Fibroblast of the aortic adventitia (primary cell): ENCODE measurements around the gene NECAB3. TPM values are rescaled to one million over a fixed set of nuclear protein-coding genes. Genes with fewer than 3 reads are reported as not detected.

ENCODE experiments used
- DNase-seq: peaks from one replicate; pipeline ENCODE4 v3.0.0-alpha.2; 2010; ENCODE audit warnings: low read depth
- H3K4me3 ChIP-seq: 2 replicates; pipeline ENCODE4 v1.5.1; 2011; ENCODE audit warnings: low read depth, mild to moderate bottlenecking, control low read depth, low read length, moderate library complexity
- CTCF ChIP-seq: IDR thresholded peaks from 2 replicates; pipeline ENCODE4 v1.5.1; 2011; ENCODE audit warnings: mild to moderate bottlenecking, low read length, control low read depth, inconsistent platforms; ENCODE audit not compliant: insufficient read depth
- total RNA-seq: library from RNA; depleted of rRNA; stranded (reverse); fragments of >200 nt; gene quantifications from 2 replicates; pipeline ENCODE4 v1.2.3, GENCODE V29; 2012; ENCODE audit warnings: low replicate concordance

Gene NECAB3
- total RNA-seq, 1 donor: 17.6 TPM

GRCh38 chr20:33713865-33714367 is 39.7 kb upstream of the NECAB3 start:
- no peak overlapping the region for H3K4me3 ChIP-seq
- no peak for DNase-seq
- TF ChIP-seq CTCF: no peak

- DNase-seq: no peak
- H3K4me3 ChIP-seq: no peak overlapping the region
- no peak for TF ChIP-seq CTCF
These were observed 37.2 kb upstream of the NECAB3 start for GRCh38 chr20:33711446-33711738.

GRCh38 chr20:33710681-33711445 is 36.6 kb upstream of the NECAB3 start:
- no peak overlapping the region for H3K4me3 ChIP-seq
- no peak for TF ChIP-seq CTCF
- DNase-seq: no peak

GRCh38 chr20:33709905-33710541 is 35.8 kb upstream of the NECAB3 start:
- no peak for DNase-seq

GRCh38 chr20:33709398-33709797 is 35.2 kb upstream of the NECAB3 start:
- no peak overlapping the region for H3K4me3 ChIP-seq
- DNase-seq: no peak
- no peak for TF ChIP-seq CTCF

More at GRCh38 chr20:33709905-33710541, 35.8 kb upstream of the NECAB3 start:
- no peak for TF ChIP-seq CTCF
- no peak overlapping the region for H3K4me3 ChIP-seq

- no peak overlapping the region for H3K4me3 ChIP-seq
- no peak for DNase-seq
- no peak for TF ChIP-seq CTCF
These were observed 33.4 kb upstream of the NECAB3 start for GRCh38 chr20:33707668-33708067.
